ENCODE measurements around the gene CERS6. TPM values are rescaled to one million over a fixed set of nuclear protein-coding genes. Genes with fewer than 3 reads are reported as not detected.

Gene CERS6
- total RNA-seq, result 14.2 and 19.6 TPM in 2 replicates

DNA sequence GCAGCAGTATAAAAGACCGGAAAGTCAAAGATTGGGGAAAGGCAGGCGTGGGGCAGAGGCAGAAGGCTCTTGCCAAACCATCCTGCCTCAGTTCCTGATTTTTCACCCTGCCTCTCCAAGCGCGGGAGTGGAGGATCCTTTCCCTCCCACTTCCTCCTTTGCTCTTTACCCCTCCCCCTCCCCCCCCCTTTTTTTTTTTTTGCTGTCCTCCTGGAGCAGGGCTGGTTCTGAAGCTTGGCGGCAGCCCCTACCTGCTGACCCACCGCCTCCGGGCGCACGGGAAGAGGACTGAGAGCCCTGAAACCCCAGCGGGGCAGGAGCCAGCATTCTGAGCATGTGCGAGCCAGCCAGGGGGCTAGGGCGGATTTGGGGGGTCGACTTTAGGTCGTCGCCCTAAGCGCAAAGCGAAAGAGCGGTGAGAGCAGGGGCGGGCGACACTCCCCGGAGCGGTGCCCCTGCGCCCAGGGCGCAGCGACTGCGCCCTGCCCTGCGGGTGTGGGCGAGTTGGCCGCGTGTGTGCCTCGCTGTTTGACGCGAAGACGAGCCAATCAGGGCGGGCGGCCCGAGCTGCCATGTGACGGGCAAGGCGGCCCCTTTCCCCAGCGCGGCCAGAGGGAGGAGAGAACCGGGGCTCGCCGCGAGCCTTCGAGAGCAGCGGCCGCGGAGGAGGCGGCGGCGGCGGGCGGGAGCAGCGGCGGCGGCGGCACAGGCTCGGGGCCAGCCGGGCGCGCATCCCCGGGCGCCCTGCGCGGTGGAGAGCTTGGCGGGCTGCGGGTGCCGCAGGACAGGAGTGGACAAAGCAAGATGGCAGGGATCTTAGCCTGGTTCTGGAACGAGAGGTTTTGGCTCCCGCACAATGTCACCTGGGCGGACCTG, at the start of gene CERS6:
Gene CERS6, plus strand, starts transcription at position 628 of the 876 bp plus-strand sequence. Its CDS starts 177 bp downstream, at position 805.

DNA sequence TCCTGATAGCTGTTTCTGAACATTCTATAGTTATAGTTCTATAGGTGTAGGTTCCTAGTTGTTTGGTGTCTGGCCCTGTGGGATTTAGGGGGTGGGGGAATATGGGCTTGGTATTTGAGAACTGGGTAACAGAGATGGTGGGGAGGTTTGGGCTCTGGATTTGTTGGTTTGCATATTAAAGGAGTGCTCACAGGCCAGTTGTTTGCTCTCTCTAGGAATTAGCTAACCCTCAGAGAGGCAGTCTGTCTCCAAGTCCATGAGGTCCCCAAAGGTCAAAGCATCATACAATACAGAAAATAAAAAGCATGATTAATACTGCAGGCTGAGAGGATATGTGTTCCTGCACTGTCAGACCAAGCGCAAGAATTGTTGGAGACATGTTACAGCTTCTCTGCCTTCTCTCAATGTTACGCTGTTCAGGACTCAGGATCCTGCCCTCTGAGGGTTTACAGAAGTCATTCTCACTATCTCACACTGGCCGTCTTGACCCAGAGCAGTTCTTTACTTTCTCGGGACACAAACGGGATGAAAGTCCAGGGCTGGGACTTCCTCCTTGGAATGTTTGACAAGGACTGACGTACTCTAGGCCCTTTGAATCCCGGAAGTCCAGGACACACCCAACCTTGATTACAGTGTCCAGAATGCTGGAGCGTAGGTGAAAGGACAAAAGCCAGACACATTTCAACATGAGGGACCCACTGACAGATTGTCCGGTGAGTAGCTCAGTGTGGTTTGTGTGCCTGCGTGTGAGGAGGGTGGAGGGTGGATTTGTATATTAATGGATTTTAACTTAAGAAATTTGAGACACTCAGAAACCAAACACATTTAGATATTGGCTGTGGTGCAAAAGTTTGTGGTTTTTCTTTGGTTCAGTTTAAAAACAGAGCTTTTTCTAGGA, 346.1 kb downstream of the CERS6 start, which contains the start of gene NOSTRIN:
Gene NOSTRIN, plus strand, starts transcription at position 677 of the 898 bp plus-strand sequence. Its CDS starts 10 bp downstream, at position 687.

Other genes with a start within 250 kb of the CERS6 start
- gene STK39, start 208.7 kb upstream of the CERS6 start, total RNA-seq, result 21.0 and 29.4 TPM in 2 replicates